OCI-LY3 (cell line): ENCODE measurements around the gene AP2A2.

Experiments used
- CTCF ChIP-seq: fragments of 200-600, 300-600 bp; sonication (generic); IDR thresholded peaks from 2 replicates; pipeline ENCODE4 v1.5.1; 2014; ENCODE audit warnings: antibody characterized with exemption, low read length, low read depth
- EZH2phosphoT487 ChIP-seq: fragments of 200-600 bp; shearing (Covaris generic); IDR thresholded peaks from 2 replicates; pipeline ENCODE4 v1.6.1; 2018; ENCODE audit warnings: antibody characterized with exemption, mixed run types, low read depth

- no peak for TF ChIP-seq CTCF
- TF ChIP-seq EZH2phosphoT487, result no peak
Observed at GRCh38 chr11:991034-991433, 65.4 kb downstream of the AP2A2 start.
